D721Med (cell line): Measurements from ENCODE around the gene FARS2.

Source experiments
- DNase-seq: peaks from one replicate; pipeline ENCODE4 v3.0.0; 2011; ENCODE audit warnings: low spot score; ENCODE audit not compliant: insufficient read length
- FAIRE-seq: peaks from 2 replicates; lab custom pipeline; 2011; peaks lifted over from hg19 to GRCh38; lab: Jason Lieb, UNC
- CTCF ChIP-seq: IDR thresholded peaks from 2 replicates; pipeline ENCODE4 v1.5.1; 2012; ENCODE audit warnings: mild to moderate bottlenecking, control low read depth; ENCODE audit not compliant: insufficient read depth; ENCODE audit errors: missing control alignments

The FARS2 gene

GRCh38 chr6:5659467-5659866 is 398.2 kb downstream of the FARS2 start:
- no peak for FAIRE-seq
- no peak for DNase-seq
- no peak for TF ChIP-seq CTCF

- no peak for TF ChIP-seq CTCF
- FAIRE-seq = no peak
Measured at GRCh38 chr6:5660772-5661171, 399.5 kb downstream of the FARS2 start.

GRCh38 chr6:5662797-5663196 is 401.5 kb downstream of the FARS2 start:
- no peak for TF ChIP-seq CTCF
- FAIRE-seq (no peak), DNase-seq (no peak)

More at GRCh38 chr6:5660772-5661171, 399.5 kb downstream of the FARS2 start:
- DNase-seq = no peak

- FAIRE-seq = no peak
- TF ChIP-seq CTCF = no peak
- no peak for DNase-seq
Measured at GRCh38 chr6:5663259-5663658, 401.9 kb downstream of the FARS2 start.

- FAIRE-seq (no peak), DNase-seq (no peak)
- TF ChIP-seq CTCF = no peak
Measured at GRCh38 chr6:5663739-5664138, 402.4 kb downstream of the FARS2 start.

GRCh38 chr6:5664149-5664548 is 402.8 kb downstream of the FARS2 start:
- no peak for FAIRE-seq

More at GRCh38 chr6:5664149-5664548, 402.8 kb downstream of the FARS2 start:
- no peak for TF ChIP-seq CTCF
- no peak for DNase-seq
